Activated CD8-positive, alpha-beta T cell treated with anti-CD3 and anti-CD28 coated beads, Interleukin-2, amount 10 ng/mL, durations not matched to agents 7 days and 5 days (primary cell): Measurements from ENCODE around the gene ATRNL1. TPM values are rescaled to one million over a fixed set of nuclear protein-coding genes. Genes with fewer than 3 reads are reported as not detected.

ENCODE experiments used
- ATAC-seq: fragments of 150-1000 bp; cut with Tn5 transposase; one replicate; pipeline ENCODE4 v1.10.0; 2021; ENCODE audit warnings: moderate library complexity
- CTCF ChIA-PET: fragments of 350-600 bp; sonication (Branson Sonifier 250); formaldehyde crosslinking; loops from one replicate; lab custom pipeline; 2021; ENCODE audit warnings: antibody characterized with exemption; lab: Charles Lee
- POLR2A ChIA-PET: fragments of 350-600 bp; sonication (Branson Sonifier 250); formaldehyde crosslinking; loops from one replicate; lab custom pipeline; 2021; ENCODE audit warnings: antibody characterized with exemption; lab: Charles Lee
- DNase-seq: peaks from one replicate; pipeline ENCODE4 v3.0.0-alpha.2; 2020
- H3K27ac Mint-ChIP-seq: one replicate; pipeline ENCODE4 v1.8.0; 2021; ENCODE audit warnings: mild to moderate bottlenecking, mixed read lengths
- H3K27me3 Mint-ChIP-seq: one replicate; pipeline ENCODE4 v1.8.0; 2021; ENCODE audit warnings: low read depth, mixed read lengths
- H3K36me3 Mint-ChIP-seq: one replicate; pipeline ENCODE4 v1.8.0; 2021; ENCODE audit warnings: low read depth, mixed read lengths
- H3K4me1 Mint-ChIP-seq: one replicate; pipeline ENCODE4 v1.8.0; 2021; ENCODE audit warnings: low read depth, mixed read lengths
- H3K4me3 Mint-ChIP-seq: one replicate; pipeline ENCODE4 v1.8.0; 2021; ENCODE audit warnings: mild to moderate bottlenecking, mixed read lengths
- H3K9me3 Mint-ChIP-seq: one replicate; pipeline ENCODE4 v1.8.0; 2022; ENCODE audit warnings: mixed read lengths; ENCODE audit not compliant: insufficient read depth
- total RNA-seq, 2 experiments: library from RNA; stranded (reverse); gene quantifications; one replicate each; pipeline ENCODE4 v1.2.3, GENCODE V29; 2021

ATRNL1 gene
- total RNA-seq, 2 experiments from 2014 or later: not detected

DNA sequence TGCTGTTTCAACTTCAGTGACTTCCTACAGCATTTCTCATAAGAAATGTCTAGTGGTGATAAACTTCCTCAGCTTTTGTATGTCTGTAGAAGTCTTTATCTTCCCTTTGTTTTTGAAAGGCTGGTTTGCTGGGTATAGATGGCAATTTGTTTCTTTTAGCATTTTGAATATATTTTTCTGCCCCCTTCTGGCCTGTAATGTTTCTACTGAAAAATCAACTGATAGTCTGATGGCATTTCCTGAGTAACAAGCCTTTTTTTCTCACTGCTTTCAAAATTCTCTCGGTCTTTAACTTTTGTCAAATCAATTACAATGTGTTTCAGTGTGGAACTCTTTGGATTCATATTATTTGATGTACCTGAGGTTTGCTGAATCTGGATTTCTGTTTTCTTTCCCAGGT lies 487.1 kb downstream of the ATRNL1 start:
- H3K36me3 Mint-ChIP-seq: no peaks in the 10 kb centered on the region
- H3K4me1 Mint-ChIP-seq: no peaks in the 10 kb centered on the region
- no peaks in the 10 kb centered on the region for H3K27me3 Mint-ChIP-seq
- peaks cover 10% of the 10 kb centered on the region for H3K9me3 Mint-ChIP-seq
- no peak overlapping the region for H3K27ac Mint-ChIP-seq
- ATAC-seq: no peak
- H3K4me3 Mint-ChIP-seq: no peak overlapping the region
- no peak for DNase-seq
- ChIA-PET POLR2A (no interaction called here), CTCF (no interaction called here)

GRCh38 chr10:115593060-115593459 lies 499.9 kb downstream of the ATRNL1 start:
- H3K9me3 Mint-ChIP-seq: no peaks in the 10 kb centered on the region
- DNase-seq: no peak
- no peak overlapping the region for H3K4me3 Mint-ChIP-seq
- H3K4me1 Mint-ChIP-seq: no peaks in the 10 kb centered on the region
- no peak for ATAC-seq
- ChIA-PET CTCF (no interaction called here), POLR2A (no interaction called here)
- H3K27ac Mint-ChIP-seq: no peak overlapping the region
- H3K27me3 Mint-ChIP-seq: no peaks in the 10 kb centered on the region
- H3K36me3 Mint-ChIP-seq: no peaks in the 10 kb centered on the region

DNA sequence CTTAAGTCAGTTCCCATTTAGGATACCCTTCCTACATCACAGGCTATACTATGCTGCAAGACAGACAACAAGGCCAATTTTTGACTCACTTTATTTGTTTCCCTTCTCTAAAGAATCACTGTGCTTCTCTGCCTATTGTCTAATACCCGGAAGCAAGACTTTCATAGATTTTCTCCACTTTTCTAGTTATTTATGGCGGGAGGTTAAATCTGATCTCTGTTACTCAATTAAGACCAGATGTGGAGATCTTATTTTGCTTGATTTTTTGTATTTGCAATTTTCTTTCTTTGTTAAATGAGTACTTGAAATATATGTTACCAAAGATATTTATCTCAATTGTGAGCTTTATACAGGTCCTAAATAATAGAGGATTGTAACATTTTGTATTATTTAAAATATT lies 511.5 kb downstream of the ATRNL1 start:
- no peak overlapping the region for H3K4me3 Mint-ChIP-seq
- H3K9me3 Mint-ChIP-seq: no peaks in the 10 kb centered on the region
- H3K4me1 Mint-ChIP-seq: no peaks in the 10 kb centered on the region
- H3K27ac Mint-ChIP-seq: no peak overlapping the region
- H3K27me3 Mint-ChIP-seq: no peaks in the 10 kb centered on the region
- ChIA-PET POLR2A (no interaction called here), CTCF (no interaction called here)
- no peak for ATAC-seq
- no peak for DNase-seq
- H3K36me3 Mint-ChIP-seq: no peaks in the 10 kb centered on the region

GRCh38 chr10:115606086-115606485 lies 512.9 kb downstream of the ATRNL1 start:
- Mint-ChIP-seq H3K9me3 (no peaks in the 10 kb centered on the region), H3K27ac (no peak overlapping the region), H3K27me3 (no peaks in the 10 kb centered on the region), H3K4me3 (no peak overlapping the region), H3K4me1 (no peaks in the 10 kb centered on the region), H3K36me3 (no peaks in the 10 kb centered on the region)
- DNase-seq (no peak), ATAC-seq (no peak)
- ChIA-PET POLR2A (no interaction called here), CTCF (no interaction called here)

GRCh38 chr10:115606741-115607140 lies 513.6 kb downstream of the ATRNL1 start:
- Mint-ChIP-seq H3K36me3 (no peaks in the 10 kb centered on the region), H3K27me3 (no peaks in the 10 kb centered on the region), H3K27ac (no peak overlapping the region), H3K9me3 (no peaks in the 10 kb centered on the region), H3K4me3 (no peak overlapping the region), H3K4me1 (no peaks in the 10 kb centered on the region)
- CTCF ChIA-PET: no interaction called here
- ATAC-seq: no peak
- no peak for DNase-seq
- POLR2A ChIA-PET: no interaction called here

DNA sequence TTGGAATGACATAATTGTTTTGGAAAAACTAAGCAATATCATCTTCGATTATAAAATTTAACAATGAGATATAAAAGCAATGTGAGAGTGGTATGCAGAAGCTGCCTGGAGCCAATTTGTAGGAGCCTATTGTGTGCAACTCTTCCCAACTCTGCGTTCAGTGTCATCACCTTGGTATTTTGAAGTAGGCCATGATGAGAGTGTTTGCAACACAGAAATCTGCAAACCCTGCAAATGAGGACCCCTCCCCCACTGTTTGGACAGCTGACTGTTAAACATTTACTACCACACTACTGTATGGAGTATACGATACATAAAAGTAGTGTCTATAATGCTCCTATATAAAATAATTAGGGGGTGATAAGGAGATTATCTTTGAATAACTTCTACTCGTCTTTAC lies 531.3 kb downstream of the ATRNL1 start:
- Mint-ChIP-seq H3K27ac (no peak overlapping the region), H3K9me3 (no peaks in the 10 kb centered on the region), H3K4me1 (no peaks in the 10 kb centered on the region), H3K4me3 (no peak overlapping the region), H3K36me3 (no peaks in the 10 kb centered on the region), H3K27me3 (no peaks in the 10 kb centered on the region)
- DNase-seq (no peak), ATAC-seq (no peak)
- POLR2A ChIA-PET: no interaction called here
- CTCF ChIA-PET: no interaction called here

GRCh38 chr10:115628616-115629015 lies 535.5 kb downstream of the ATRNL1 start:
- H3K4me1 Mint-ChIP-seq: no peaks in the 10 kb centered on the region
- DNase-seq (no peak), ATAC-seq (no peak)
- ChIA-PET POLR2A (no interaction called here), CTCF (no interaction called here)
- no peak overlapping the region for H3K4me3 Mint-ChIP-seq
- no peaks in the 10 kb centered on the region for H3K36me3 Mint-ChIP-seq
- H3K9me3 Mint-ChIP-seq: no peaks in the 10 kb centered on the region
- H3K27ac Mint-ChIP-seq: no peak overlapping the region
- no peaks in the 10 kb centered on the region for H3K27me3 Mint-ChIP-seq

DNA sequence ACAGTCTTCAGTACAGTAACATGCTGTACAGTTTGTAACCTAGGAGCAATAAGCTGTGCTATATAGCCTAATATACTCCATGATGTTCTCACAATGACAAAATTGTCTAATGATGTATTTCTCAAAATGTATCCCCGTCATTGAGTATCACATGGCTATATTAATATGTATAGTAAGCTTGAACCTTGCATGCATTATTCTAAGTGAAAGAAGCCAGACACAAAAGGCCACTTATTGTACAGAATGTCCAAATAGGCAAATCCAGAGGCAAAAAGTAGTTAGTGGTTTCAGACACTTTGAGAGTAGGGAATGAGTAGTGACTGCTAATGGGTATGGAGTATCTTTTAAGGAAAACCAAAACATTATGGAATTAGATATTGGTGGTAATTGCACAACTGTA lies 545.1 kb downstream of the ATRNL1 start:
- CTCF ChIA-PET: no interaction called here
- no peak for ATAC-seq
- Mint-ChIP-seq H3K9me3 (no peaks in the 10 kb centered on the region), H3K36me3 (no peaks in the 10 kb centered on the region), H3K27me3 (no peaks in the 10 kb centered on the region), H3K27ac (no peak overlapping the region), H3K4me1 (no peaks in the 10 kb centered on the region), H3K4me3 (no peak overlapping the region)
- DNase-seq: no peak
- POLR2A ChIA-PET: no interaction called here

GRCh38 chr10:115649217-115649616 lies 556.1 kb downstream of the ATRNL1 start:
- Mint-ChIP-seq H3K4me3 (no peak overlapping the region), H3K27me3 (no peaks in the 10 kb centered on the region), H3K27ac (no peak overlapping the region), H3K4me1 (no peaks in the 10 kb centered on the region), H3K36me3 (no peaks in the 10 kb centered on the region), H3K9me3 (no peaks in the 10 kb centered on the region)
- DNase-seq: no peak
- ChIA-PET POLR2A (no interaction called here), CTCF (no interaction called here)
- no peak for ATAC-seq

DNA sequence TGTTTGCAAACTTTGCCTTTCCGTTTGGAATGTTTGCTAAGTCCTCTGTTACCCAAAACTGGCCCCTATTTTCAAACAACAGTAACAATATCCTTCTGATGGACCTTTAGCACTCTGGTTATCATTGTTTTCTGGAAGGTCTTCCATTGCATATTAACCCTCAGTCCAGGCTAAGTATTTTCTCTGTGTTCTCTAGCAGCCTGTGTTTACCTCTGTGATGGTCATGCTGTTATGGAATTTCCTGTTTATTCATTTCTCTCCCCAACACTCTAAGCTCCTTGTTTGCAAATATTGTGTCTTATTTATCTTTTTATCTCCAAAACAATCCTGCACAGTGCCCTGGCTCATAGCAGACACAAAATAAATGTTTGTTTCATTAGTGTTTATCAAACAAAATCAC lies 560.3 kb downstream of the ATRNL1 start:
- Mint-ChIP-seq H3K4me3 (no peak overlapping the region), H3K9me3 (no peaks in the 10 kb centered on the region), H3K27ac (no peak overlapping the region), H3K36me3 (no peaks in the 10 kb centered on the region), H3K27me3 (no peaks in the 10 kb centered on the region), H3K4me1 (no peaks in the 10 kb centered on the region)
- DNase-seq (no peak), ATAC-seq (no peak)
- ChIA-PET CTCF (no interaction called here), POLR2A (no interaction called here)

- ATAC-seq: no peak
- H3K36me3 Mint-ChIP-seq: no peaks in the 10 kb centered on the region
- H3K27me3 Mint-ChIP-seq: no peaks in the 10 kb centered on the region
- no peak for DNase-seq
- ChIA-PET CTCF (no interaction called here), POLR2A (no interaction called here)
- H3K4me1 Mint-ChIP-seq: no peaks in the 10 kb centered on the region
- H3K9me3 Mint-ChIP-seq: no peaks in the 10 kb centered on the region
- no peak overlapping the region for H3K4me3 Mint-ChIP-seq
- H3K27ac Mint-ChIP-seq: no peak overlapping the region
Measured at GRCh38 chr10:115654961-115655360, 561.8 kb downstream of the ATRNL1 start.

DNA sequence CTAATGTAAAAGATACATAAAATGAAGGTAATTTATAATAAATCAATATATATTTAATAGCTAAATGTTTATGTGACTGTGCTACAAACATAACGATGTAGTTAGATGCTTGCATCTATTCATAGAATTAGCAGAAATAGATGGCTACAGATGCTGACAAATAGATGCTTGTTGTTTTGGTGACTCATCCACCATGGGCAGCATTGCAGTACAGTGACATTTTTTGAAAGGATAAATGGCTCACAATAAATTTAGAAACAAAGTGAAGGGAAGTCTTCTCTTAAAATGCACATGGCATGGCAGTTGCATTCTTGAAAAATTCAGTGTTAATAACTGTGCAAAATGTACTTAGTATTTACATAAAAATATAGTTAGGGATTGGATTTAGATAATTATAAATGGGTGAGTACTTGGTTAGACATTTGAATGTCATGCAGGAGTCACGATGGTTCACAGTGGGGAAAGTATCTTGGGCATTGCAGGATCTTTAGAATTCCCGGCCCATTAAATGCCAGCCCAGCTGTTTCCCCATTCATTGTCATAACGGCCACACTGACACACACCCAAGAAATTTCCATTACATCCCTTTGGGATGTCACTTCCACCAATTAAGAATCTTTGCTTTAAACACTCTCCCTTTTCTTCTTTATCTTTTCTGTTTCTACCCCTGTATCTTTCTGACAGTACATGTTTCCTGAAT lies 564.1 kb downstream of the ATRNL1 start:
- Mint-ChIP-seq H3K4me3 (no peak overlapping the region), H3K4me1 (no peaks in the 10 kb centered on the region), H3K36me3 (no peaks in the 10 kb centered on the region), H3K27ac (no peak overlapping the region), H3K9me3 (no peaks in the 10 kb centered on the region), H3K27me3 (no peaks in the 10 kb centered on the region)
- DNase-seq (no peak), ATAC-seq (no peak)
- ChIA-PET CTCF (no interaction called here), POLR2A (no interaction called here)

- no peak for ATAC-seq
- POLR2A ChIA-PET: no interaction called here
- CTCF ChIA-PET: no interaction called here
- no peak for DNase-seq
- no peaks in the 10 kb centered on the region for H3K27me3 Mint-ChIP-seq
- H3K4me1 Mint-ChIP-seq: no peaks in the 10 kb centered on the region
- no peaks in the 10 kb centered on the region for H3K36me3 Mint-ChIP-seq
- H3K9me3 Mint-ChIP-seq: no peaks in the 10 kb centered on the region
- no peak overlapping the region for H3K4me3 Mint-ChIP-seq
- H3K27ac Mint-ChIP-seq: no peak overlapping the region
Measured at GRCh38 chr10:115659616-115660015, 566.5 kb downstream of the ATRNL1 start.
